Endothelial cell of umbilical vein (primary cell): ENCODE data around the gene GATAD1. TPM values are rescaled to one million over a fixed set of nuclear protein-coding genes. Genes with fewer than 3 reads are reported as not detected.

Experiments used
- BruUV-seq: library from RNA; stranded (reverse); fragments of 400-500 nt; replicated peaks from 2 replicates; lab custom pipeline; 2021; lab: Mats Ljungman, UMichigan
- CTCF ChIA-PET: fragments of 300-600, 350-600 bp; sonication (Branson Sonifier 250); formaldehyde crosslinking; loops from one replicate; lab custom pipeline; 2021; ENCODE audit warnings: antibody characterized with exemption, inconsistent platforms; lab: Charles Lee
- POLR2A ChIA-PET: fragments of 300-600, 350-600 bp; sonication (Branson Sonifier 250); formaldehyde crosslinking; loops from one replicate; lab custom pipeline; 2021; ENCODE audit warnings: antibody characterized with exemption, inconsistent platforms; lab: Charles Lee
- DNase-seq: peaks from one replicate; pipeline ENCODE4 v3.0.0-alpha.2; 2011; ENCODE audit warnings: low read depth, low spot score
- FAIRE-seq: peaks from 2 replicates; lab custom pipeline; 2011; peaks lifted over from hg19 to GRCh38; lab: Jason Lieb, UNC
- H2AFZ ChIP-seq: 2 replicates; pipeline ENCODE4 v1.6.0; 2012; ENCODE audit warnings: low read depth, low read length, control low read depth, inconsistent platforms
- H3K27ac ChIP-seq: 2 replicates; pipeline ENCODE4 v1.5.1; 2011; ENCODE audit warnings: low read depth, mild to moderate bottlenecking, control low read depth, low read length, moderate library complexity; ENCODE audit not compliant: insufficient read depth
- H3K27me3 ChIP-seq, 2 experiments: 2 replicates each; pipeline versions ENCODE4 v1.6.0 to v1.6.1; 2011; ENCODE audit warnings: low read length in 2 of 2, mixed read lengths in 1 of 2; ENCODE audit not compliant: control insufficient read depth in 2 of 2, insufficient read depth in 2 of 2
- H3K36me3 ChIP-seq, 2 experiments: 2 replicates in 1 of 2; 3 replicates in 1 of 2; pipeline ENCODE4 v1.5.1; 2011; ENCODE audit warnings: low read length in 2 of 2, mild to moderate bottlenecking in 1 of 2, moderate library complexity in 1 of 2; ENCODE audit not compliant: control insufficient read depth in 2 of 2, insufficient read depth in 2 of 2; ENCODE audit errors: extremely low read depth in 1 of 2
- H3K4me1 ChIP-seq: 3 replicates; pipeline ENCODE4 v1.5.1; 2011; ENCODE audit warnings: mild to moderate bottlenecking, low read length; ENCODE audit not compliant: control insufficient read depth, insufficient read depth; ENCODE audit errors: extremely low read depth
- H3K4me2 ChIP-seq: 2 replicates; pipeline ENCODE4 v1.6.1; 2011; ENCODE audit warnings: low read length, control low read depth, mixed read lengths; ENCODE audit not compliant: insufficient read depth
- H3K4me3 ChIP-seq, 3 experiments: fragments of 200-600 bp in 1 of 3; sonication (generic), shearing (Covaris generic) in 1 of 3; replicated peaks in 1 of 3; 2 replicates each; pipeline ENCODE4 v1.5.1; 2011 to 2016; ENCODE audit warnings: control low read depth in 3 of 3, low read length in 3 of 3, mild to moderate bottlenecking in 2 of 3, inconsistent platforms in 1 of 3, low read depth in 1 of 3, moderate library complexity in 1 of 3; ENCODE audit not compliant: insufficient read depth in 1 of 3
- H3K79me2 ChIP-seq: 2 replicates; pipeline ENCODE4 v1.6.0; 2012; ENCODE audit warnings: low read length, inconsistent platforms; ENCODE audit not compliant: control insufficient read depth, insufficient read depth
- H3K9ac ChIP-seq: replicated peaks from 2 replicates; pipeline ENCODE3; 2011; ENCODE audit warnings: low read length, control low read depth; ENCODE audit not compliant: insufficient read depth; ENCODE audit errors: extremely low read depth
- H3K9me1 ChIP-seq: replicated peaks from 3 replicates; pipeline ENCODE4 v1.6.0; 2011; ENCODE audit warnings: mild to moderate bottlenecking, low read length; ENCODE audit not compliant: control insufficient read depth, insufficient read depth; ENCODE audit errors: extremely low read depth
- H3K9me3 ChIP-seq: replicated peaks from 2 replicates; pipeline ENCODE4 v1.5.1; 2012; ENCODE audit warnings: low read length, inconsistent platforms; ENCODE audit not compliant: control insufficient read depth, insufficient read depth
- H4K20me1 ChIP-seq: replicated peaks from 2 replicates; pipeline ENCODE3; 2011; ENCODE audit warnings: mild to moderate bottlenecking, low read length; ENCODE audit not compliant: control insufficient read depth, insufficient read depth; ENCODE audit errors: extremely low read depth
- EZH2 ChIP-seq: IDR thresholded peaks from 2 replicates; pipeline ENCODE4 v1.6.1; 2012; ENCODE audit warnings: borderline replicate concordance, low read depth, mild to moderate bottlenecking, moderate library complexity, low read length, inconsistent platforms; ENCODE audit not compliant: severe bottlenecking
- FOS ChIP-seq: IDR thresholded peaks from 2 replicates; pipeline ENCODE4 v1.6.1; 2011; ENCODE audit warnings: mild to moderate bottlenecking, low read length, moderate library complexity, borderline replicate concordance; ENCODE audit not compliant: insufficient read depth
- GATA2 ChIP-seq: IDR thresholded peaks from 2 replicates; pipeline ENCODE4 v1.7.0; 2011; ENCODE audit warnings: low read depth, mild to moderate bottlenecking, moderate library complexity, mixed read lengths, low read length; ENCODE audit not compliant: insufficient read length, insufficient read depth
- JUN ChIP-seq: IDR thresholded peaks from 2 replicates; pipeline ENCODE4 v1.6.1; 2011; ENCODE audit warnings: borderline replicate concordance, low read depth; ENCODE audit not compliant: insufficient read length, insufficient read depth
- MYC ChIP-seq: IDR thresholded peaks from one replicate; pipeline ENCODE4 v1.6.1; 2011; ENCODE audit warnings: mild to moderate bottlenecking, low read depth, low read length
- POLR2A ChIP-seq: IDR thresholded peaks from 2 replicates; pipeline ENCODE4 v1.6.1; 2012; ENCODE audit warnings: low read depth, mild to moderate bottlenecking, control low read depth, low read length
- POLR2AphosphoS5 ChIP-seq: IDR thresholded peaks from 2 replicates; pipeline ENCODE4 v1.6.1; 2012; ENCODE audit warnings: low read depth, mild to moderate bottlenecking, control low read depth, low read length, moderate library complexity; ENCODE audit not compliant: insufficient read depth
- dilution Hi-C: fragments of 300-500 bp; cut with MboI; formaldehyde crosslinking; loops from one replicate; pipeline ENCODE4 v1.15.0; 2019; ENCODE audit warnings: low sequenced_read_pairs; ENCODE audit not compliant: extremely low pct_ligation_motif_present
- intact Hi-C: fragments of 100-400 bp; cut with micrococcal nuclease; formaldehyde crosslinking; loops from one replicate; pipeline ENCODE4 v1.10.0; 2022
- polyA plus RNA-seq, 4 experiments: library from polyadenylated mRNA; depleted of rRNA in 3 of 4; stranded (reverse) in 3 of 4; unstranded in 1 of 4; fragments of >200 nt; gene quantifications; 2 replicates each; pipeline versions ENCODE4 v1.2.1 to v1.2.3, GENCODE V29; 2011 to 2012; ENCODE audit warnings: missing spikeins in 1 of 4
- total RNA-seq: library from RNA; stranded (reverse); gene quantifications from 2 replicates; pipeline ENCODE4 v1.2.3, GENCODE V29; 2021
- TF ChIP-seq, protein P1 (sequence below): IDR thresholded peaks from 2 replicates; pipeline ENCODE4 v1.6.1; 2011; ENCODE audit not compliant: insufficient read depth, insufficient read length
- TF ChIP-seq, protein P2 (sequence below), 2 donors: IDR thresholded peaks; 1 replicate in 1 of 2; 2 replicates in 1 of 2; pipeline ENCODE4 v1.5.1; 2011; ENCODE audit warnings: low read length in 2 of 2, mild to moderate bottlenecking in 2 of 2, moderate library complexity in 2 of 2, control low read depth in 1 of 2, inconsistent platforms in 1 of 2, low read depth in 1 of 2; ENCODE audit not compliant: insufficient read depth in 1 of 2; ENCODE audit errors: extremely low read depth in 1 of 2

GATAD1 gene
- total and polyA plus RNA-seq, 2 donors (not counting 3 experiments of a cell fraction or from before 2014, with no cell fraction given): 13.7 to 28.9 TPM

DNA sequence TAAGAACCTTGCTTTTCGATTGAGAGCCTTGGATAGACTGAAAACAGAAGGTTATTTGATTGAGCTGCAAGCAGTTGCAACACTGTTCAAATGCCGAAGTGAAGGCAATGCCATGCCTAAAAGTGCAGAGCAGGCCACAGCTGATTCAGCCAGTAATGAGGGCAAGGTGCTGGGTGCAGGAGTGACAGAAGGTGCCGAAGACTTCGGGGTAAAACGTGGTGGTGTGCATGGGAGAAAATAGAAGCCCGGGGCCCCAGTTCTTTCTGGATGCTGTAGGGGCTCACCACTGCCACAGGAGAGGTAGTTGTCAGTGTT, 43.6 kb upstream of the GATAD1 start:
- Histone ChIP-seq H3K27me3 (no peaks in the 10 kb centered on the region), H3K4me2 (no peak overlapping the region), H3K36me3 (peaks cover 0 to 2% of the 10 kb centered on the region in 2 experiments), H3K27ac (no peak overlapping the region), H3K4me1 (no peaks in the 10 kb centered on the region), H3K9me3 (no peaks in the 10 kb centered on the region), H3K79me2 (no peaks in the 10 kb centered on the region), H2AFZ (no peak overlapping the region), H3K9ac (no peak overlapping the region), H3K4me3 (no peak overlapping the region), H3K9me1 (no peaks in the 10 kb centered on the region), H4K20me1 (no peaks in the 10 kb centered on the region)
- dilution Hi-C loops (no loop called here), intact Hi-C loops (no loop called here)
- DNase-seq: no peak
- TF ChIP-seq JUN: no peak
- TF ChIP-seq, protein P1, sequence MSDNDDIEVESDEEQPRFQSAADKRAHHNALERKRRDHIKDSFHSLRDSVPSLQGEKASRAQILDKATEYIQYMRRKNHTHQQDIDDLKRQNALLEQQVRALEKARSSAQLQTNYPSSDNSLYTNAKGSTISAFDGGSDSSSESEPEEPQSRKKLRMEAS: no peak
- no peak for TF ChIP-seq POLR2AphosphoS5
- no peak for TF ChIP-seq MYC
- FAIRE-seq: no peak
- ChIA-PET CTCF (interaction anchor here (1.7 kb wide), 1 partner anchor 12 kb away, joined by 4 read pairs; no protein-coding TSS in a partner anchor), POLR2A (no interaction called here)
- BruUV-seq: no TSS peak

DNA sequence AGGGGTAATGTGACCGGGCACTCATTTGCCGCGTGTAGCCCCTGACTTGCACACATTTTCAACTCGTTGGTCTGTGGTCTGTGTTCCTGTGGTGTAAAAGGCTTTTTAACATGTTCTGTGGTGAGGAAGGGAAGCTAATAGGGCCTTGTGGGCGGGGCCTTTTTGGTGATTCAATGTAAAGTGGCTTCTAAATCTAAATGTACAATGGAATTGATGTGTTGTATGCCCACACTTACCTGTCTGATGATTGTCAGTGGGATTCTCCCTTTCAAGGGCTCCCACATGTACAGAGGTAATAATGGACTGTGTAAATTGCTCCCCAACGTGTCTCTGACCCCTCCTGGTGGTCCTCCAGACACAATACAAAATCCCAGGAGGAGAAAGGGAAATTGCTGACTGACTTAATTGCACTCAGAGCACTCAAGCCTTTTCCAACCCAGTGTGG, 43.1 kb upstream of the GATAD1 start:
- Histone ChIP-seq H3K79me2 (no peaks in the 10 kb centered on the region), H3K36me3 (no peaks in the 10 kb centered on the region), H4K20me1 (no peaks in the 10 kb centered on the region), H3K4me1 (no peaks in the 10 kb centered on the region), H3K4me3 (no peak overlapping the region), H3K9me3 (no peaks in the 10 kb centered on the region), H3K9ac (no peak overlapping the region), H3K9me1 (no peaks in the 10 kb centered on the region), H3K4me2 (no peak overlapping the region), H3K27me3 (no peaks in the 10 kb centered on the region), H3K27ac (no peak overlapping the region), H2AFZ (no peak overlapping the region)
- ChIA-PET POLR2A (no interaction called here), CTCF (interaction anchor here (1.0 to 1.7 kb wide), 3 partner anchors 11 to 20 kb away, joined by 3 to 5 read pairs (median 4); no protein-coding TSS in a partner anchor)
- TF ChIP-seq EZH2: no peak
- TF ChIP-seq JUN: no peak
- no peak for TF ChIP-seq MYC
- TF ChIP-seq FOS: no peak
- TF ChIP-seq, protein P1: no peak
- TF ChIP-seq, protein P2, sequence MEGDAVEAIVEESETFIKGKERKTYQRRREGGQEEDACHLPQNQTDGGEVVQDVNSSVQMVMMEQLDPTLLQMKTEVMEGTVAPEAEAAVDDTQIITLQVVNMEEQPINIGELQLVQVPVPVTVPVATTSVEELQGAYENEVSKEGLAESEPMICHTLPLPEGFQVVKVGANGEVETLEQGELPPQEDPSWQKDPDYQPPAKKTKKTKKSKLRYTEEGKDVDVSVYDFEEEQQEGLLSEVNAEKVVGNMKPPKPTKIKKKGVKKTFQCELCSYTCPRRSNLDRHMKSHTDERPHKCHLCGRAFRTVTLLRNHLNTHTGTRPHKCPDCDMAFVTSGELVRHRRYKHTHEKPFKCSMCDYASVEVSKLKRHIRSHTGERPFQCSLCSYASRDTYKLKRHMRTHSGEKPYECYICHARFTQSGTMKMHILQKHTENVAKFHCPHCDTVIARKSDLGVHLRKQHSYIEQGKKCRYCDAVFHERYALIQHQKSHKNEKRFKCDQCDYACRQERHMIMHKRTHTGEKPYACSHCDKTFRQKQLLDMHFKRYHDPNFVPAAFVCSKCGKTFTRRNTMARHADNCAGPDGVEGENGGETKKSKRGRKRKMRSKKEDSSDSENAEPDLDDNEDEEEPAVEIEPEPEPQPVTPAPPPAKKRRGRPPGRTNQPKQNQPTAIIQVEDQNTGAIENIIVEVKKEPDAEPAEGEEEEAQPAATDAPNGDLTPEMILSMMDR (IDR thresholded peaks at IDR 0.05; ENCODE audit: extremely low read depth in 1 of 2, insufficient read depth in 1 of 2, low read depth in 1 of 2, low read length in 2 of 2): no peak
- TF ChIP-seq GATA2: no peak
- TF ChIP-seq POLR2A: no peak
- TF ChIP-seq POLR2AphosphoS5: no peak
- dilution Hi-C loops (no loop called here), intact Hi-C loops (no loop called here)
- no peak for FAIRE-seq
- DNase-seq: no peak
- no TSS peak for BruUV-seq
